ENCODE measurements around the gene ABCA1. TPM values are rescaled to one million over a fixed set of nuclear protein-coding genes. Genes with fewer than 3 reads are reported as not detected.

ABCA1 gene
- polyA plus RNA-seq, 1 donor (not counting 4 experiments of a cell fraction or from before 2014, with no cell fraction given), result 23.0 TPM

DNA sequence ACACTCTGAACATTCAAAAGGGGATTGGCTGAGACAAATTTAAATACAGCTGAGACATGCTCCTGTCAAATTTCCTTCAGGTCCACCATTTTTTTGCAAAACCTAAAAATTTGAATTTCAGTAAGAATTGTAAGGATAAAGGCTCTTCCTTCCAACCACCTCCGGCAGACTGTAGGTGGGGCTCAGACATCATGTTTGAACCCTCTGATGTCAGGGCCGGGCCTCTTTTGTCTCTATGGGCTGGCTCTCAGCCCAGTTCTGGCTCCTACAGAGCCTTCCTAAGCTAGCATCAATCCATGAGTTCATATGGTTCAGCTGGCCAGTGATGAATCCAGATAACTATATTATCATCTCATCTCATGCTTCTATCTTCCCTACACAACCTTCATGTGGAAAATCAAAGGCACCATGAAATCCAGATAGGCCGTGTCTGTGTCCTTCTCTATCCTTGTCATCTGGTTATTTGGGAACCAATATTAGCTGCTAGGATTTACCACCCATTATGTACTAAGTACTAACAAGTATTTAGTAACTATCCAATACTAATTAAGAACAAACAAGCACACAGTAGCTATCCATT lies 119.8 kb downstream of the ABCA1 start:
- Histone ChIP-seq H4K20me1 (ENCODE audit: control insufficient read depth, extremely low read depth, insufficient read depth, low read length) (no peaks in the 10 kb centered on the region), H3K36me3 (ENCODE audit: control insufficient read depth in 2 of 2, extremely low read depth in 1 of 2, insufficient read depth in 2 of 2, low read length in 2 of 2) (peaks cover 9 to 29% of the 10 kb centered on the region in 2 experiments), H3K4me1 (ENCODE audit: control insufficient read depth, extremely low read depth, insufficient read depth, low read length) (no peaks in the 10 kb centered on the region), H2AFZ (ENCODE audit: control insufficient read depth, low read length) (no peak overlapping the region), H3K9ac (ENCODE audit: control insufficient read depth, extremely low read depth, insufficient read depth, low read length) (no peak overlapping the region), H3K27ac (ENCODE audit: control insufficient read depth, insufficient read depth, low read length) (no peak overlapping the region), H3K27me3 (ENCODE audit: control insufficient read depth, extremely low read depth, insufficient read depth, low read length) (no peaks in the 10 kb centered on the region), H3K79me2 (ENCODE audit: control insufficient read depth, insufficient read depth, low read length) (no peaks in the 10 kb centered on the region), H3K4me3 (ENCODE audit: control insufficient read depth in 2 of 3, extremely low read depth in 1 of 3, insufficient read depth in 2 of 3, low read depth in 1 of 3, low read length in 3 of 3) (no peak overlapping the region), H3K9me3 (ENCODE audit: control insufficient read depth, low read depth, low read length) (no peaks in the 10 kb centered on the region), H3K4me2 (ENCODE audit: control insufficient read depth, extremely low read depth, insufficient read depth, low read depth, low read length) (no peak overlapping the region), H3K9me1 (ENCODE audit: control insufficient read depth, extremely low read depth, insufficient read depth, low read length) (no peaks in the 10 kb centered on the region)
- FAIRE-seq, result no peak
- dilution Hi-C loops (cut with MboI; ENCODE audit: extremely low pct_ligation_motif_present, low sequenced_read_pairs), result no loop called here
- DNase-seq (ENCODE audit: low read depth, low spot score), result no peak
- TF ChIP-seq EZH2 (IDR thresholded peaks at IDR 0.05; ENCODE audit: low read length), result no peak
- TF ChIP-seq, protein P1, sequence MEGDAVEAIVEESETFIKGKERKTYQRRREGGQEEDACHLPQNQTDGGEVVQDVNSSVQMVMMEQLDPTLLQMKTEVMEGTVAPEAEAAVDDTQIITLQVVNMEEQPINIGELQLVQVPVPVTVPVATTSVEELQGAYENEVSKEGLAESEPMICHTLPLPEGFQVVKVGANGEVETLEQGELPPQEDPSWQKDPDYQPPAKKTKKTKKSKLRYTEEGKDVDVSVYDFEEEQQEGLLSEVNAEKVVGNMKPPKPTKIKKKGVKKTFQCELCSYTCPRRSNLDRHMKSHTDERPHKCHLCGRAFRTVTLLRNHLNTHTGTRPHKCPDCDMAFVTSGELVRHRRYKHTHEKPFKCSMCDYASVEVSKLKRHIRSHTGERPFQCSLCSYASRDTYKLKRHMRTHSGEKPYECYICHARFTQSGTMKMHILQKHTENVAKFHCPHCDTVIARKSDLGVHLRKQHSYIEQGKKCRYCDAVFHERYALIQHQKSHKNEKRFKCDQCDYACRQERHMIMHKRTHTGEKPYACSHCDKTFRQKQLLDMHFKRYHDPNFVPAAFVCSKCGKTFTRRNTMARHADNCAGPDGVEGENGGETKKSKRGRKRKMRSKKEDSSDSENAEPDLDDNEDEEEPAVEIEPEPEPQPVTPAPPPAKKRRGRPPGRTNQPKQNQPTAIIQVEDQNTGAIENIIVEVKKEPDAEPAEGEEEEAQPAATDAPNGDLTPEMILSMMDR (optimal IDR thresholded peaks at IDR 0.05 in 1 of 3, IDR thresholded peaks at IDR 0.05 in 1 of 3, conservative IDR thresholded peaks at IDR 0.05 in 1 of 3; ENCODE audit: extremely low read depth in 1 of 3, insufficient read depth in 2 of 3, low read length in 3 of 3), result peak in 1 of 3 experiments; percentile 12

DNA sequence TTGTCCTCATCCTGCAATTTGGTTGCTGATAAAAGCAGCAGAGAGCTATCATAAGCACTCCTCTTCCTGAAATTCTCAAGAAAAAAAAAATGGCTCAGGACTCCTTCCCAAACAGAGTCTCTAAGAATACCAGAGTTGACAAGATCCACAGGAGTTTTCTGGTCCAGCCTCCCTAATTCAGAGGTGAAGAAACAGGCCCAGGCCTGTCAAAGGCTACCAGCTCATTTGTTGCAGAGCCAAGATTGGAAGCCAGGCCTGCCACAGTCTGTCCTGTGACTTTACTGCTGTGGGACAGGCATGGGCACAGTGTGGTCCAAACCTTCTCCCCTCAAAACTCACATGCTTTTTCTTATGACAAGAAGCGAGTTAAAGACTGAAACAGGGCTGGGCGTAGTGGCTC lies 122.5 kb downstream of the ABCA1 start:
- Histone ChIP-seq H2AFZ (ENCODE audit: control insufficient read depth, low read length) (no peak overlapping the region), H3K4me2 (ENCODE audit: control insufficient read depth, extremely low read depth, insufficient read depth, low read depth, low read length) (no peak overlapping the region), H3K27ac (ENCODE audit: control insufficient read depth, insufficient read depth, low read length) (no peak overlapping the region), H3K36me3 (ENCODE audit: control insufficient read depth in 2 of 2, extremely low read depth in 1 of 2, insufficient read depth in 2 of 2, low read length in 2 of 2) (peaks cover 16 to 30% of the 10 kb centered on the region in 2 experiments), H3K4me1 (ENCODE audit: control insufficient read depth, extremely low read depth, insufficient read depth, low read length) (no peaks in the 10 kb centered on the region), H3K79me2 (ENCODE audit: control insufficient read depth, insufficient read depth, low read length) (no peaks in the 10 kb centered on the region), H4K20me1 (ENCODE audit: control insufficient read depth, extremely low read depth, insufficient read depth, low read length) (no peaks in the 10 kb centered on the region), H3K4me3 (ENCODE audit: control insufficient read depth in 2 of 3, extremely low read depth in 1 of 3, insufficient read depth in 2 of 3, low read depth in 1 of 3, low read length in 3 of 3) (no peak overlapping the region), H3K9ac (ENCODE audit: control insufficient read depth, extremely low read depth, insufficient read depth, low read length) (no peak overlapping the region), H3K9me3 (ENCODE audit: control insufficient read depth, low read depth, low read length) (no peaks in the 10 kb centered on the region), H3K9me1 (ENCODE audit: control insufficient read depth, extremely low read depth, insufficient read depth, low read length) (no peaks in the 10 kb centered on the region), H3K27me3 (ENCODE audit: control insufficient read depth, extremely low read depth, insufficient read depth, low read length) (no peaks in the 10 kb centered on the region)
- DNase-seq (ENCODE audit: low read depth, low spot score) (no peak), FAIRE-seq (no peak)
- dilution Hi-C loops (cut with MboI; ENCODE audit: extremely low pct_ligation_motif_present, low sequenced_read_pairs), result no loop called here
- TF ChIP-seq EZH2 (IDR thresholded peaks at IDR 0.05; ENCODE audit: low read length), result no peak

DNA sequence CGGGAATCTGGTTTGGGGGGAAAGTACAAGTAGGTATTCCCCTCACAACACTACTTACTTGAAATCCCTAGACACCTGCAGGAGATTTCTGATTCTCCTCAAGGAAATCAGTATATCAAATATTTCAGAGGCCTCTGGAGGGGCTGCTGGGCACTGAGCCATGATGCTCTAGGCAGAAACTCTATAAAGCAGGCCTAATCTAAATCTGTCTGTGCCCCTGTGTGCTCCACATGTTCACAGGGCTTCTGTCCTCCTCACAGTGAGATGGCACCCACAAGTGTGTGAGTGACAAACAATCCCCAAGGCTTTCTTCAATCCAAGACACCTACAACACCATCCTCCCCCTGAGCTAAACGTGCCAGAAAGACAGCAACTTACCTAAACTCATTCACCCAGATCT lies 125.0 kb downstream of the ABCA1 start:
- no peak for FAIRE-seq
- Histone ChIP-seq H3K4me3 (ENCODE audit: control insufficient read depth in 2 of 3, extremely low read depth in 1 of 3, insufficient read depth in 2 of 3, low read depth in 1 of 3, low read length in 3 of 3) (no peak overlapping the region), H3K9me3 (ENCODE audit: control insufficient read depth, low read depth, low read length) (no peaks in the 10 kb centered on the region), H3K27me3 (ENCODE audit: control insufficient read depth, extremely low read depth, insufficient read depth, low read length) (no peaks in the 10 kb centered on the region), H3K9me1 (ENCODE audit: control insufficient read depth, extremely low read depth, insufficient read depth, low read length) (no peaks in the 10 kb centered on the region), H3K27ac (ENCODE audit: control insufficient read depth, insufficient read depth, low read length) (no peak overlapping the region), H3K36me3 (ENCODE audit: control insufficient read depth in 2 of 2, extremely low read depth in 1 of 2, insufficient read depth in 2 of 2, low read length in 2 of 2) (peaks cover 20 to 33% of the 10 kb centered on the region in 2 experiments), H3K79me2 (ENCODE audit: control insufficient read depth, insufficient read depth, low read length) (no peaks in the 10 kb centered on the region), H4K20me1 (ENCODE audit: control insufficient read depth, extremely low read depth, insufficient read depth, low read length) (no peaks in the 10 kb centered on the region), H2AFZ (ENCODE audit: control insufficient read depth, low read length) (no peak overlapping the region), H3K4me2 (ENCODE audit: control insufficient read depth, extremely low read depth, insufficient read depth, low read depth, low read length) (no peak overlapping the region), H3K9ac (ENCODE audit: control insufficient read depth, extremely low read depth, insufficient read depth, low read length) (no peak overlapping the region), H3K4me1 (ENCODE audit: control insufficient read depth, extremely low read depth, insufficient read depth, low read length) (no peaks in the 10 kb centered on the region)
- TF ChIP-seq, protein P1 (optimal IDR thresholded peaks at IDR 0.05 in 1 of 3, IDR thresholded peaks at IDR 0.05 in 1 of 3, conservative IDR thresholded peaks at IDR 0.05 in 1 of 3; ENCODE audit: extremely low read depth in 1 of 3, insufficient read depth in 2 of 3, low read length in 3 of 3), result no peak
- TF ChIP-seq EZH2 (IDR thresholded peaks at IDR 0.05; ENCODE audit: low read length), result no peak
- no peak for DNase-seq (ENCODE audit: low read depth, low spot score)
- dilution Hi-C loops (cut with MboI; ENCODE audit: extremely low pct_ligation_motif_present, low sequenced_read_pairs), result no loop called here

Measured in keratinocyte (primary cell).